ENCODE data around the gene TPRN.

TPRN gene

GRCh38 chr9:137189297-137190295 lies 10.9 kb downstream of the TPRN start:
- Histone ChIP-seq H2AK5ac (ENCODE audit: low read length) (no peak overlapping the region), H3K23ac (ENCODE audit: low read length) (peak overlapping the region; percentile 66), H4K8ac (ENCODE audit: low read depth, low read length) (no peak overlapping the region), H3K4ac (ENCODE audit: low read depth, low read length) (no peak overlapping the region), H2BK15ac (replicated peaks; ENCODE audit: low read depth) (no peak overlapping the region), H2BK120ac (ENCODE audit: low read depth, low read length) (no peak overlapping the region), H3K79me2 (ENCODE audit: control insufficient read depth, insufficient read depth, low read length) (peaks cover 16% of the 10 kb centered on the region), H2BK5ac (ENCODE audit: low read length) (no peak overlapping the region), H3K79me1 (ENCODE audit: low read length) (peaks cover 19% of the 10 kb centered on the region), H3K4me3 (ENCODE audit: low read length) (peak overlapping the region; percentile 69), H4K5ac (ENCODE audit: low read length) (no peak overlapping the region), H3K9ac (ENCODE audit: low read length) (peak overlapping the region; percentile 84), H3K4me1 (ENCODE audit: control insufficient read depth, low read depth, low read length) (peaks cover 3% of the 10 kb centered on the region), H3K36me3 (ENCODE audit: control insufficient read depth, insufficient read depth, low read length) (no peaks in the 10 kb centered on the region), H3K27ac (ENCODE audit: low read depth, low read length) (peak overlapping the region; percentile 74), H3K4me2 (ENCODE audit: low read length) (peak overlapping the region; percentile 75), H3K56ac (ENCODE audit: low read length) (peak overlapping the region; percentile 98), H3K27me3 (ENCODE audit: insufficient read depth, low read length, poor library complexity) (no peaks in the 10 kb centered on the region), H3K18ac (ENCODE audit: low read length) (no peak overlapping the region)
- no peak for DNase-seq
- no CpG with 5 or more reads among the region's 23 CpGs for WGBS (ENCODE audit: extremely low coverage, insufficient coverage, low lambda C conversion rate)

- Histone ChIP-seq H3K4me1 (ENCODE audit: control insufficient read depth, low read depth, low read length) (peaks cover 3% of the 10 kb centered on the region), H3K4me2 (ENCODE audit: low read length) (peak within 1 kb of the TSS; percentile 75), H3K18ac (ENCODE audit: low read length) (peak within 1 kb of the TSS; percentile 25), H3K56ac (ENCODE audit: low read length) (peak within 1 kb of the TSS; percentile 98), H2BK15ac (replicated peaks; ENCODE audit: low read depth) (no peak within 1 kb of the TSS), H3K4ac (ENCODE audit: low read depth, low read length) (no peak within 1 kb of the TSS), H2BK5ac (ENCODE audit: low read length) (peak within 1 kb of the TSS; percentile 59), H3K27me3 (ENCODE audit: insufficient read depth, low read length, poor library complexity) (no peaks in the 10 kb centered on the region), H3K36me3 (ENCODE audit: control insufficient read depth, insufficient read depth, low read length) (no peaks in the 10 kb centered on the region), H3K79me2 (ENCODE audit: control insufficient read depth, insufficient read depth, low read length) (peaks cover 16% of the 10 kb centered on the region), H2AK5ac (ENCODE audit: low read length) (no peak within 1 kb of the TSS), H4K8ac (ENCODE audit: low read depth, low read length) (no peak within 1 kb of the TSS), H3K27ac (ENCODE audit: low read depth, low read length) (peak within 1 kb of the TSS; percentile 74), H3K9ac (ENCODE audit: low read length) (peak within 1 kb of the TSS; percentile 84), H2BK120ac (ENCODE audit: low read depth, low read length) (no peak within 1 kb of the TSS), H3K79me1 (ENCODE audit: low read length) (peaks cover 19% of the 10 kb centered on the region), H3K23ac (ENCODE audit: low read length) (peak within 1 kb of the TSS; percentile 66), H3K4me3 (ENCODE audit: low read length) (peak within 1 kb of the TSS; percentile 78), H4K5ac (ENCODE audit: low read length) (no peak within 1 kb of the TSS)
- DNase-seq: peak; percentile 94
- no CpG with 5 or more reads among the region's 98 CpGs for WGBS (ENCODE audit: extremely low coverage, insufficient coverage, low lambda C conversion rate)
Observed at GRCh38 chr9:137188490-137189296, 11.8 kb downstream of the TPRN start, which contains the start of the genes ANAPC2 and SSNA1. Gene ANAPC2 (minus strand): TSS chr9:137188560. CDS start chr9:137188532, 28 bp downstream. Gene SSNA1 (plus strand): TSS chr9:137188676. CDS start chr9:137188727, 51 bp downstream.

DNA sequence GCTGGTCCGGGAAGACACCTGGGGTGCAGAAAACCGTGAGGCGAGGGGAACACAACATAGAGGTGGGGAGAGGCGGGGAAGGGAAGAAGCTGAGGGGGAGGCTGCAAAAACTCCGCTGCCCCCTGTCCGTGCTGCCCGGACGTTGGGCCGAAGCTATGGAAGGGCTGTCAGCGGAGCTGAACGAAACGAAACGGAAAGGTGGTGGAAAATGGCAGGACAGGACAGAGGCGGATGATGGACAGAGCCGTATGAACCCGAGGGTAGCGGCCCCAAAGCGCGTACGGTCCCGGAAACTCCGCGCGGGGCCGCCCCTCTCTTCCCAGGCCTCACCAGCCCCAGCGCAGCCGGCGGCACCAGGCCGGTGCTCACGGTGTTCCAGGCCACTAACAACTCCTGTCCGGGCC lies 12.5 kb downstream of the TPRN start:
- Histone ChIP-seq H2BK15ac (replicated peaks; ENCODE audit: low read depth) (no peak overlapping the region), H3K36me3 (ENCODE audit: control insufficient read depth, insufficient read depth, low read length) (no peaks in the 10 kb centered on the region), H3K56ac (ENCODE audit: low read length) (peak overlapping the region; percentile 90), H3K23ac (ENCODE audit: low read length) (no peak overlapping the region), H3K27me3 (ENCODE audit: insufficient read depth, low read length, poor library complexity) (no peaks in the 10 kb centered on the region), H4K8ac (ENCODE audit: low read depth, low read length) (no peak overlapping the region), H2AK5ac (ENCODE audit: low read length) (no peak overlapping the region), H3K18ac (ENCODE audit: low read length) (no peak overlapping the region), H3K4me1 (ENCODE audit: control insufficient read depth, low read depth, low read length) (peaks cover 3% of the 10 kb centered on the region), H3K79me1 (ENCODE audit: low read length) (peaks cover 19% of the 10 kb centered on the region), H3K4me2 (ENCODE audit: low read length) (peak overlapping the region; percentile 68), H3K9ac (ENCODE audit: low read length) (peak overlapping the region; percentile 81), H3K79me2 (ENCODE audit: control insufficient read depth, insufficient read depth, low read length) (peaks cover 16% of the 10 kb centered on the region), H2BK5ac (ENCODE audit: low read length) (no peak overlapping the region), H2BK120ac (ENCODE audit: low read depth, low read length) (no peak overlapping the region), H3K4me3 (ENCODE audit: low read length) (peak overlapping the region; percentile 78), H3K27ac (ENCODE audit: low read depth, low read length) (no peak overlapping the region), H4K5ac (ENCODE audit: low read length) (no peak overlapping the region), H3K4ac (ENCODE audit: low read depth, low read length) (no peak overlapping the region)
- no CpG with 5 or more reads among the region's 31 CpGs for WGBS (ENCODE audit: extremely low coverage, insufficient coverage, low lambda C conversion rate)
- no peak for DNase-seq

GRCh38 chr9:137187386-137187785 lies 13.2 kb downstream of the TPRN start:
- Histone ChIP-seq H3K4me2 (ENCODE audit: low read length) (peak overlapping the region; percentile 68), H4K8ac (ENCODE audit: low read depth, low read length) (no peak overlapping the region), H4K5ac (ENCODE audit: low read length) (no peak overlapping the region), H3K4ac (ENCODE audit: low read depth, low read length) (no peak overlapping the region), H3K23ac (ENCODE audit: low read length) (no peak overlapping the region), H3K27ac (ENCODE audit: low read depth, low read length) (no peak overlapping the region), H3K9ac (ENCODE audit: low read length) (peak overlapping the region; percentile 81), H3K18ac (ENCODE audit: low read length) (no peak overlapping the region), H2BK120ac (ENCODE audit: low read depth, low read length) (no peak overlapping the region), H3K27me3 (ENCODE audit: insufficient read depth, low read length, poor library complexity) (no peaks in the 10 kb centered on the region), H2BK5ac (ENCODE audit: low read length) (no peak overlapping the region), H3K4me1 (ENCODE audit: control insufficient read depth, low read depth, low read length) (peaks cover 3% of the 10 kb centered on the region), H3K56ac (ENCODE audit: low read length) (no peak overlapping the region), H2AK5ac (ENCODE audit: low read length) (no peak overlapping the region), H3K79me2 (ENCODE audit: control insufficient read depth, insufficient read depth, low read length) (peaks cover 16% of the 10 kb centered on the region), H2BK15ac (replicated peaks; ENCODE audit: low read depth) (no peak overlapping the region), H3K79me1 (ENCODE audit: low read length) (peaks cover 19% of the 10 kb centered on the region), H3K36me3 (ENCODE audit: control insufficient read depth, insufficient read depth, low read length) (no peaks in the 10 kb centered on the region), H3K4me3 (ENCODE audit: low read length) (no peak overlapping the region)
- no peak for DNase-seq
- WGBS (ENCODE audit: extremely low coverage, insufficient coverage, low lambda C conversion rate): no CpG with 5 or more reads among the region's 15 CpGs

DNA sequence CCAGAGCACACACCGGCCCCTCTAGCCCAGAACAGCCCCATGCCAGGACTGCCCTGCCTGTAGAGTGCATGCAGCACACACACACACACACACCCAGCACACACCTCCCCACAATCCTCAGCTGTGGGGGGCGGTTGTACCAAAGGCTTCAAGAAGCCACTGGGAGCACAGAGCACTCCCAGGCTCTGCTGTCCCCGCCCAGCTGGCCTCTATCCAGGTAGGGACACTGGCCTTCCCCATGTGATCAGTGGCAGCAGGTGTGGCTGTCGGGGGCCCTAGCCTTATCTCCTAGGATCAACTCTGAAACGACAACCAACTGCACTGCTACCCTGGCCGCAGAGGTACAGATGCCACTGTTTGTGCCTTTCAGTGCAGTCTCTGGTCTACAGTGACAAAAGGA lies 14.2 kb downstream of the TPRN start:
- Histone ChIP-seq H3K79me2 (ENCODE audit: control insufficient read depth, insufficient read depth, low read length) (peaks cover 16% of the 10 kb centered on the region), H3K4ac (ENCODE audit: low read depth, low read length) (no peak overlapping the region), H4K5ac (ENCODE audit: low read length) (no peak overlapping the region), H3K4me3 (ENCODE audit: low read length) (no peak overlapping the region), H3K4me2 (ENCODE audit: low read length) (no peak overlapping the region), H3K36me3 (ENCODE audit: control insufficient read depth, insufficient read depth, low read length) (no peaks in the 10 kb centered on the region), H3K56ac (ENCODE audit: low read length) (no peak overlapping the region), H3K9ac (ENCODE audit: low read length) (no peak overlapping the region), H2BK15ac (replicated peaks; ENCODE audit: low read depth) (no peak overlapping the region), H3K4me1 (ENCODE audit: control insufficient read depth, low read depth, low read length) (peaks cover 3% of the 10 kb centered on the region), H3K79me1 (ENCODE audit: low read length) (peaks cover 19% of the 10 kb centered on the region), H4K8ac (ENCODE audit: low read depth, low read length) (no peak overlapping the region), H2BK120ac (ENCODE audit: low read depth, low read length) (no peak overlapping the region), H2BK5ac (ENCODE audit: low read length) (no peak overlapping the region), H3K18ac (ENCODE audit: low read length) (no peak overlapping the region), H3K27me3 (ENCODE audit: insufficient read depth, low read length, poor library complexity) (no peaks in the 10 kb centered on the region), H2AK5ac (ENCODE audit: low read length) (no peak overlapping the region), H3K23ac (ENCODE audit: low read length) (no peak overlapping the region), H3K27ac (ENCODE audit: low read depth, low read length) (no peak overlapping the region)
- no CpG with 5 or more reads among the region's 6 CpGs for WGBS (ENCODE audit: extremely low coverage, insufficient coverage, low lambda C conversion rate)
- no peak for DNase-seq

Data from mesendoderm (in vitro differentiated cells).